IPS-20b (cell line): ENCODE results near the gene PPP2R1A.

Source experiments
- H3K27ac ChIP-seq: one replicate; pipeline ENCODE4 v1.5.1; 2013; ENCODE audit warnings: low read length
- H3K27me3 ChIP-seq: 2 replicates; pipeline ENCODE4 v1.6.1; 2013; ENCODE audit warnings: mild to moderate bottlenecking, low read length, inconsistent platforms; ENCODE audit not compliant: insufficient read depth
- H3K36me3 ChIP-seq: 2 replicates; pipeline ENCODE4 v1.6.1; 2013; ENCODE audit warnings: low read depth, mild to moderate bottlenecking, inconsistent platforms, low read length, moderate library complexity; ENCODE audit not compliant: insufficient read depth
- H3K4me1 ChIP-seq: 2 replicates; pipeline ENCODE4 v1.6.1; 2013; ENCODE audit warnings: mild to moderate bottlenecking, control low read depth, inconsistent platforms, low read length, moderate library complexity; ENCODE audit not compliant: insufficient read depth
- H3K4me3 ChIP-seq: 2 replicates; pipeline ENCODE4 v1.5.1; 2013; ENCODE audit warnings: mild to moderate bottlenecking, low read length, inconsistent platforms
- H3K9ac ChIP-seq: 2 replicates; pipeline ENCODE4 v1.6.1; 2013; ENCODE audit warnings: low read depth, mild to moderate bottlenecking, inconsistent platforms, low read length, moderate library complexity
- H3K9me3 ChIP-seq: 2 replicates; pipeline ENCODE4 v1.6.1; 2013; ENCODE audit warnings: mild to moderate bottlenecking, low read depth, low read length, inconsistent platforms; ENCODE audit not compliant: insufficient read depth

Gene PPP2R1A

GRCh38 chr19:52227196-52227940 is 37.5 kb downstream of the PPP2R1A start:
- H3K4me3 ChIP-seq: no peak overlapping the region
- no peaks in the 10 kb centered on the region for H3K4me1 ChIP-seq
- peaks cover 65% of the 10 kb centered on the region for H3K36me3 ChIP-seq
- no peaks in the 10 kb centered on the region for H3K9me3 ChIP-seq
- H3K27ac ChIP-seq: no peak overlapping the region
- H3K27me3 ChIP-seq: no peaks in the 10 kb centered on the region
- no peak overlapping the region for H3K9ac ChIP-seq

DNA sequence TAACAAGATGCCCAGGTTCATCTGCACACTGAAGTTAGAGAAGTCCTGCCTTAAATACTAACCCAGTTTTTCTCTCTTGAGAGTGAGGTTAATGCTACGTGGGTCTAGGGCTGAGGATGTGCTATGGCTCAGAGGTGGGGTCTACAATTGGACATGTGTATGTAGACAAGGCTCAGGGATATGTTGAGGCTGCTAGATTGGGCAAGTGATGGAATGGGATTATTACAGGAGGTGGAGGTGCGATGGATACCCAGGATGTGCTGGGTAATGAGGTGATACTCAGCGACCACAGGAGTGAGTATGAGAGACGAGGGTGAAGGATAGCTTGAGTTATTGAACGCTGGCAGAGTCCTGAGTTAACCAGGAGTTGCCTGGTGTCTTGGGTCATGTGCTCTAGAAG is 38.1 kb downstream of the PPP2R1A start:
- Histone ChIP-seq H3K9me3 (no peaks in the 10 kb centered on the region), H3K4me3 (no peak overlapping the region), H3K4me1 (no peaks in the 10 kb centered on the region), H3K27ac (no peak overlapping the region), H3K9ac (no peak overlapping the region), H3K36me3 (peaks cover 59% of the 10 kb centered on the region), H3K27me3 (no peaks in the 10 kb centered on the region)

- Histone ChIP-seq H3K27me3 (no peaks in the 10 kb centered on the region), H3K4me3 (no peak overlapping the region), H3K36me3 (peaks cover 43% of the 10 kb centered on the region), H3K4me1 (no peaks in the 10 kb centered on the region), H3K27ac (no peak overlapping the region), H3K9ac (no peak overlapping the region), H3K9me3 (no peaks in the 10 kb centered on the region)
Observed at GRCh38 chr19:52229524-52229923, 39.7 kb downstream of the PPP2R1A start.

DNA sequence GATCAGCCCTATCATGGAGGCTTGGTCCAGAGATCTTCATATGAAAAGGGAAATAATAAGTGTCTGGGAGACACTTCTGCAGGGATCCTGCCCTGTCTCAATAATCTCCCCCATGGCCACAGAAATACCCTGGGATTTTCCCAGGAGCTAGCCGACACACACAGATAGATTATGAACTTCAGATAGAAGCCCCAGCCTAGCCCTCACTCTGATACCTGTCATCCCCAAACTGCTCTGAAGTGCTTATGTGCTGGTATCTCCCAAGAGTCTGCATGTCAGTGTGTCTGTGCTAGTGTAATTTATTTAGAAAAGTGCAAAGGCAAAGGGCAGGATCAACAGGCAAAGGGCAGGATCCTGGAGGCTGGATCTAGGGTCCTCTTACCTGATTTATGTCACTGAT is 40.8 kb downstream of the PPP2R1A start:
- H3K4me1 ChIP-seq: no peaks in the 10 kb centered on the region
- H3K27ac ChIP-seq: no peak overlapping the region
- no peak overlapping the region for H3K9ac ChIP-seq
- peaks cover 33% of the 10 kb centered on the region for H3K36me3 ChIP-seq
- no peaks in the 10 kb centered on the region for H3K27me3 ChIP-seq
- no peak overlapping the region for H3K4me3 ChIP-seq
- no peaks in the 10 kb centered on the region for H3K9me3 ChIP-seq

GRCh38 chr19:52231154-52231910 is 41.5 kb downstream of the PPP2R1A start:
- H3K27ac ChIP-seq: no peak overlapping the region
- no peak overlapping the region for H3K9ac ChIP-seq
- H3K4me1 ChIP-seq: no peaks in the 10 kb centered on the region
- H3K36me3 ChIP-seq: peaks cover 26% of the 10 kb centered on the region
- H3K9me3 ChIP-seq: no peaks in the 10 kb centered on the region; the same call in 1 of the 2 replicates
- H3K27me3 ChIP-seq: no peaks in the 10 kb centered on the region
- H3K4me3 ChIP-seq: no peak overlapping the region

- no peak overlapping the region for H3K27ac ChIP-seq
- no peaks in the 10 kb centered on the region; the same call in 1 of the 2 replicates for H3K9me3 ChIP-seq
- no peaks in the 10 kb centered on the region for H3K4me1 ChIP-seq
- H3K36me3 ChIP-seq: no peaks in the 10 kb centered on the region
- no peaks in the 10 kb centered on the region for H3K27me3 ChIP-seq
- H3K9ac ChIP-seq: no peak overlapping the region
- H3K4me3 ChIP-seq: no peak overlapping the region
Observed at GRCh38 chr19:52234406-52234805, 44.6 kb downstream of the PPP2R1A start.

- no peaks in the 10 kb centered on the region; the same call in 1 of the 2 replicates for H3K9me3 ChIP-seq
- no peaks in the 10 kb centered on the region for H3K36me3 ChIP-seq
- H3K27ac ChIP-seq: no peak overlapping the region
- H3K4me3 ChIP-seq: no peak overlapping the region
- no peaks in the 10 kb centered on the region for H3K27me3 ChIP-seq
- H3K9ac ChIP-seq: no peak overlapping the region
- H3K4me1 ChIP-seq: no peaks in the 10 kb centered on the region
Observed at GRCh38 chr19:52237197-52237596, 47.3 kb downstream of the PPP2R1A start.

GRCh38 chr19:52237771-52238400 is 48.0 kb downstream of the PPP2R1A start:
- Histone ChIP-seq H3K27me3 (no peaks in the 10 kb centered on the region), H3K4me3 (no peak overlapping the region), H3K4me1 (no peaks in the 10 kb centered on the region), H3K9me3 (no peaks in the 10 kb centered on the region; the same call in 1 of the 2 replicates), H3K27ac (no peak overlapping the region), H3K9ac (no peak overlapping the region), H3K36me3 (no peaks in the 10 kb centered on the region)

GRCh38 chr19:52244021-52244420 is 54.2 kb downstream of the PPP2R1A start:
- Histone ChIP-seq H3K4me1 (no peaks in the 10 kb centered on the region), H3K27me3 (no peaks in the 10 kb centered on the region), H3K36me3 (no peaks in the 10 kb centered on the region), H3K9me3 (no peaks in the 10 kb centered on the region), H3K9ac (no peak overlapping the region), H3K27ac (no peak overlapping the region), H3K4me3 (no peak overlapping the region)

DNA sequence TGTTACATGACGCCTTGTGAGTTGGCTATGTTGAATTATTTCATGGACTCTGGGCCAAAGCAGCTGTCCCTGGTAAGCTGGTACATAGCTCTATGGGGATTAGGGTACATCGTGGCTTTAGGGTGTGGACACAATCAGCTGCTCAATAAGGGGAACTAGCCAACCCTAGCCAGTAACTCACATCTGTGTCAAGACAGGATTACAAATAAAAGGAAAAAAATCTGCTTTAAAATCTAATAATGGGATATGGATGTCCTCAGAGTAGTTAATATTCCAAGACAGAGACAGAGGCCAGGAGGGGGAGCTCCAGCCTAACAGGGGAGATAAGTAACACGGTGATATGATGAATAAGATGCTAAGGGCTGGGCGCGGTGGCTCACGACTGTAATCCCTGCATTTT is 58.4 kb downstream of the PPP2R1A start:
- H3K27ac ChIP-seq: no peak overlapping the region
- H3K4me3 ChIP-seq: no peak overlapping the region
- H3K27me3 ChIP-seq: no peaks in the 10 kb centered on the region
- 0 out of 2 replicates have a peak, but pooled peaks cover 2% of the 10 kb centered on the region for H3K9me3 ChIP-seq
- no peaks in the 10 kb centered on the region for H3K36me3 ChIP-seq
- H3K4me1 ChIP-seq: no peaks in the 10 kb centered on the region
- H3K9ac ChIP-seq: no peak overlapping the region

DNA sequence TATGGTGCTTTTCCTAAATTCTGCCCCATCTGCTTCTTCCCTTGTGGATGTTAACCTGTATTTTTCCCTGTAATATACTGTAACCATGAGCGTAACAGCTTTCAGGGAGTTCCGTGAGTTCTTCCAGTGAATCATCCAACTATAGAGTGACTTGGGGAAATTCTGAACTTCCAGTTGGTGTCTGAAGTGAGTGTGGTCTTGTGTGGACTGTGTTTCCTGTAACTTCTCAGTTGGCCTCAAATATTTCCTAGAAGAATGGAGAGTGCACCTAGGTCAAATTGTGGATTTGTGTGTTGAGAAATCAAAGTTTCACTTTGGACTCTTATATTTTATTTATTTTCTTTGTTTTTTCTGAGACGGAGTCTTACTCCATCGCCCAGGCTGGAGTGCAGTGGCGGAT is 68.6 kb downstream of the PPP2R1A start:
- Histone ChIP-seq H3K9ac (no peak overlapping the region), H3K4me1 (no peaks in the 10 kb centered on the region), H3K27ac (no peak overlapping the region), H3K36me3 (no peaks in the 10 kb centered on the region), H3K4me3 (no peak overlapping the region), H3K9me3 (no peaks in the 10 kb centered on the region; the same call in 1 of the 2 replicates), H3K27me3 (no peaks in the 10 kb centered on the region)
